ENCODE results near the gene TMEM250. TPM values are rescaled to one million over a fixed set of nuclear protein-coding genes. Genes with fewer than 3 reads are reported as not detected.

The TMEM250 gene
- total and polyA plus RNA-seq, 7 donors: 23.7 to 48.4 (median 30.0) TPM

DNA sequence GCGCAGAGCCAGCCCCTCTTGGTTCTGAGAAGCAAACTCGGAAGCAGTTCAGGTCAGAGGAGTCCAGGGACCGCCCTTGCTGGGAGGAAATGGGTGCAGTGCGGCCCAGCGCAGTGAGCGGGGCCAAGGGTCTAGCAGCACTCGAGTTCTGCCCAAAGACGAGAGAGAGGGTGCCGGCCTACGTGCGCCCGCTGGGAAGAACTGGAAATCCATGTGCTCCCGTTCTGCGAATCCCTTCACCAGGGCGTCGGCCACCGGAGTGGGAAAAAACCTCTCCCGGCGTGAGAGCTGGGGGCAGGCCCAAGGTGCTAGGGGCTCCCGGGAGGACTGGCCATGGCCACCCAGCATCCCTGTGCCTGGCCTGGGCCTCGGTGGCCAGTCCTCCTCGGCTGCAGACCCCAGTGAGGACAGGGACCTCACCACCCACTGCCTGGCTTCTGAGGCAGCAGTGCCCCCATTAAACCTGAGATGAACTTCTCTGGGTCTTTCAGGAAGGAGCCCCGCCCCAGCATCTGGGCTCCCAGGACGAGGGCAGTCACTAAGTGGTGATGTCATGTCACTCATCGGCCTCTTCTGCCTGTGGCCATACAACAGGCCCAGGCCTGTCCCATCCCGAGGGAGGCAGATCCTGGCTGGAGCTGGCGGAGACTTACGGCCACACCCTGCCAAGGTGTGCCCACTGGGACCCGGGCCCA, 10.6 kb downstream of the TMEM250 start:
- H3K4me1 ChIP-seq: peaks cover 0 to 58% (median 50%) of the 10 kb centered on the region in 4 donors
- intact Hi-C loops (cut with DNase I): no loop called here

DNA sequence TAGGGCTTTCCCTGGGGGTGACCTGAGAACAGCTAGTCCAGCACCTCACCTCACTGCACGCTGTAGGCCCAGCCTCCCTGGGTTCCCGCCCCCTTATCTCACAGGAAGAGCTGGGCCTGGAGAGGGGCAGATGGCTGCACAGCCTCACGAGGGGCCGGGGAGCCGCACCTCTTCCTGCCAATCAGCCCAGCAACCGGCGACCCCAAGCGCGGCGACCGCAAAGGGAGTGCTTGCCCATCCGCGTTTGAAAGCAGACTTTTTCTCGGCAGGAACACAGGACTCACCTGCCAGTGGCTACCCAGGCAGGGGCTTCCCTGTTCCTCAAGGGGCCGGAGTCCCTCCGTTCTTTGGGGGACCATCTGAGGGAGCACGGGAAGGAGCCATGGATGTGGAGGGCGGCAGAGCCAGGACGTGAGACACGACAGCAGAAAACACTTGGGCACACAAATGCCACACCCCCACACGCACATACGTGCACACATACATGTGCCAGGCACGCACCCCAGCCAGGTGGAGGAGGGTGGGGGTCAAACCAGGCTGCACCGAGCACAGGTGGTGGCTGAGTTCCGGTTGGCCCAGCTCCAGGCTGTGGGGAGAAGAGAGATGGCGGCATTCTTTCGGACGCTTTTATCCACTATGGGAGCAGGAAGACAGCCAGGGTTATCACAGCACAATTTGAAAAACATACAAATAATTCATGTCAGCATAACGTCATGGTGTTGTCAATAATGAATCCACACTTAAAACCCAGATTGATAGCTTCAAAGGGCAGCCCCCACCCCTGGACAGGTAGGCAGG, 11.3 kb downstream of the TMEM250 start:
- TF ChIP-seq, protein P1, sequence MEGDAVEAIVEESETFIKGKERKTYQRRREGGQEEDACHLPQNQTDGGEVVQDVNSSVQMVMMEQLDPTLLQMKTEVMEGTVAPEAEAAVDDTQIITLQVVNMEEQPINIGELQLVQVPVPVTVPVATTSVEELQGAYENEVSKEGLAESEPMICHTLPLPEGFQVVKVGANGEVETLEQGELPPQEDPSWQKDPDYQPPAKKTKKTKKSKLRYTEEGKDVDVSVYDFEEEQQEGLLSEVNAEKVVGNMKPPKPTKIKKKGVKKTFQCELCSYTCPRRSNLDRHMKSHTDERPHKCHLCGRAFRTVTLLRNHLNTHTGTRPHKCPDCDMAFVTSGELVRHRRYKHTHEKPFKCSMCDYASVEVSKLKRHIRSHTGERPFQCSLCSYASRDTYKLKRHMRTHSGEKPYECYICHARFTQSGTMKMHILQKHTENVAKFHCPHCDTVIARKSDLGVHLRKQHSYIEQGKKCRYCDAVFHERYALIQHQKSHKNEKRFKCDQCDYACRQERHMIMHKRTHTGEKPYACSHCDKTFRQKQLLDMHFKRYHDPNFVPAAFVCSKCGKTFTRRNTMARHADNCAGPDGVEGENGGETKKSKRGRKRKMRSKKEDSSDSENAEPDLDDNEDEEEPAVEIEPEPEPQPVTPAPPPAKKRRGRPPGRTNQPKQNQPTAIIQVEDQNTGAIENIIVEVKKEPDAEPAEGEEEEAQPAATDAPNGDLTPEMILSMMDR (IDR thresholded peaks at IDR 0.05): no peak
- TF ChIP-seq POLR2AphosphoS5 (IDR thresholded peaks at IDR 0.05) (no peak), EP300 (IDR thresholded peaks at IDR 0.05) (no peak), POLR2A (IDR thresholded peaks at IDR 0.05) (no peak)
- DNase-seq: no peak
- Histone ChIP-seq H3K36me3 (no peaks in the 10 kb centered on the region), H3K4me1 (peaks cover 0 to 58% (median 50%) of the 10 kb centered on the region in 4 donors), H3K9me3 (no peaks in the 10 kb centered on the region), H3K27ac (peak overlapping the region in 3 of 4 donors; percentile 85 to 91 (median 86)), H3K27me3 (no peaks in the 10 kb centered on the region), H3K4me3 (no peak overlapping the region)
- WGBS, 2 donors: 20 to 43% methylated on average over 29 of the region's 29 CpGs
- intact Hi-C loops (cut with DNase I): no loop called here

More for the DNA sequence above, 10.6 kb downstream of the TMEM250 start:
- H3K27ac ChIP-seq: peak overlapping the region; percentile 85 to 91 (median 86)
- no peaks in the 10 kb centered on the region for H3K9me3 ChIP-seq
- DNase-seq: no peak
- H3K36me3 ChIP-seq: no peaks in the 10 kb centered on the region
- no peaks in the 10 kb centered on the region for H3K27me3 ChIP-seq
- 20 to 78% methylated on average over 29 of the region's 29 CpGs for WGBS, 2 donors
- no peak overlapping the region for H3K4me3 ChIP-seq
- TF ChIP-seq POLR2AphosphoS5 (IDR thresholded peaks at IDR 0.05) (no peak), POLR2A (IDR thresholded peaks at IDR 0.05) (no peak), EP300 (IDR thresholded peaks at IDR 0.05) (no peak)
- TF ChIP-seq, protein P1 (IDR thresholded peaks at IDR 0.05): no peak

DNA sequence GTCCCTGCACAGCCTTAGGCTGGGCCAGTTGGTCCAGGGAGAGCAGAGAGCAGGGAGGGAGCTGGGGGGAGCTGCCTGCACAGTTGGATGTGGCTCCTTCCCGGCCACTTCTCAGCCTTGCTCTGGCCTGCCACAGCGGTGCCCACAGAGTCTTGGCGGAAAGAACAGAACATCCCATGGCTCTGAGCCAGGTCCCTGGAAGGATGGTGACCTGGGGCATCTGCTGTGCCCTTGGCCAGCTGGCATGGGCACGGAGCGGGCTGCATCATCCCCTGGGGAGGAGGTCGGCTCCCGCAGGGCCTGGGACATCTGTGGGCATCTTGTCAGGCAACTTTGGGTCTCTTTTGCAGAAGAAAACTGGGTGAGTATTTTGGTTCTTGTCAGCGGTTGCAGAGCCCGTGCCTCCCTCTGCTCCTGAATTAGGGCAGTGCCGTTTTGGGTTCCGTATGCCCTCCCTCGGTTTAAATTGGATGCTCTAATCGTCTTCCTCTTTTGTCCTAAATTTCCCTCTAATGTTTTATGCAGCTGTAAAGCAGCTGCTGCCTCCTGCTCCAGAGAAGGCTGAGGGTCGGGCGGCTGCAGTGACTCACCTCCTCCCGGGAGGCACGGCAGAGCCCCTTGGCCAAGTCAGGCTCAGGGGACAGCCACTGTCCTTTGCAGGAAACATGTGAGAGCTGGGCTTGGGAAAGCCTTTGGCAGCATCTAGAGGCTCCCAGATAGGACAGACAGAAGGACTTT, 13.1 kb downstream of the TMEM250 start:
- TF ChIP-seq, protein P1 (IDR thresholded peaks at IDR 0.05): no peak
- TF ChIP-seq POLR2AphosphoS5 (IDR thresholded peaks at IDR 0.05): peak in 2 of 4 donors; percentile 23 to 40
- TF ChIP-seq POLR2A (IDR thresholded peaks at IDR 0.05): no peak
- peak in 1 of 4 donors; percentile 11 for TF ChIP-seq EP300 (IDR thresholded peaks at IDR 0.05)
- Histone ChIP-seq H3K36me3 (no peaks in the 10 kb centered on the region), H3K27ac (peak overlapping the region in 3 of 4 donors; percentile 59 to 61 (median 59)), H3K27me3 (no peaks in the 10 kb centered on the region), H3K9me3 (no peaks in the 10 kb centered on the region), H3K4me3 (no peak overlapping the region), H3K4me1 (peaks cover 0 to 51% (median 43%) of the 10 kb centered on the region in 4 donors)
- DNase-seq: peak; percentile 91
- intact Hi-C loops (cut with DNase I): no loop called here
- 65 to 67% methylated on average over 17 of the region's 17 CpGs for WGBS, 2 donors

DNA sequence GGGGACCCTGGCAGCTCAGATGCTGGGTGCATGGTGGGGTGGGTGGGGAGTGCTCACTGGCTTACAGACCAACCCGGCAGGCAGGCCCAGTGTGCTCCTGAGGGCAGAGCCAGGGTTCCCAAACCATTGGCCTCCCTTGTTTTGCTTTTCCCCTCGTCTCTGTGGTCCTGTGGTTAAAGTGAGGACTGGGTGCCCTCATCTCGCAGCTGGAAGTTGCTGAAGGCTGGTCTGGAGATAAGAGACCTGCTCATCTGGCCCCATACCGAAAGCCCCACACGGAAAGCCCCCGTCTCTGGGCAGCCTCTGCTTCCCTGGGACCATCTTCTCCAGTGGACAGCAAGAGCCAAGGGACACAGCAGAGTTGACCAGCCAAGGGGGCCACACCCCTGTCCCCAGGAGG, 13.8 kb downstream of the TMEM250 start:
- Histone ChIP-seq H3K27ac (peak overlapping the region in 3 of 4 donors; percentile 59 to 61 (median 59)), H3K36me3 (no peaks in the 10 kb centered on the region), H3K27me3 (no peaks in the 10 kb centered on the region), H3K4me1 (peaks cover 0 to 44% (median 38%) of the 10 kb centered on the region in 4 donors), H3K9me3 (no peaks in the 10 kb centered on the region), H3K4me3 (no peak overlapping the region)
- intact Hi-C loops (cut with DNase I): no loop called here
- no peak for TF ChIP-seq EP300 (IDR thresholded peaks at IDR 0.05)
- TF ChIP-seq POLR2AphosphoS5 (IDR thresholded peaks at IDR 0.05): no peak
- TF ChIP-seq, protein P1 (IDR thresholded peaks at IDR 0.05): no peak
- TF ChIP-seq POLR2A (IDR thresholded peaks at IDR 0.05): no peak
- no peak for DNase-seq
- 67 to 68% methylated on average over 6 of the region's 6 CpGs for WGBS, 2 donors

All from sigmoid colon (tissue), 7 donors.